ENCODE measurements around the gene ASIC4. TPM values are rescaled to one million over a fixed set of nuclear protein-coding genes. Genes with fewer than 3 reads are reported as not detected.

ASIC4 gene
- total and polyA plus RNA-seq, 9 of the 15 experiments (the other 6 are each of a cell fraction or from before 2014, with no cell fraction given), result 0.07 to 19.2 (median 4.8) TPM

DNA sequence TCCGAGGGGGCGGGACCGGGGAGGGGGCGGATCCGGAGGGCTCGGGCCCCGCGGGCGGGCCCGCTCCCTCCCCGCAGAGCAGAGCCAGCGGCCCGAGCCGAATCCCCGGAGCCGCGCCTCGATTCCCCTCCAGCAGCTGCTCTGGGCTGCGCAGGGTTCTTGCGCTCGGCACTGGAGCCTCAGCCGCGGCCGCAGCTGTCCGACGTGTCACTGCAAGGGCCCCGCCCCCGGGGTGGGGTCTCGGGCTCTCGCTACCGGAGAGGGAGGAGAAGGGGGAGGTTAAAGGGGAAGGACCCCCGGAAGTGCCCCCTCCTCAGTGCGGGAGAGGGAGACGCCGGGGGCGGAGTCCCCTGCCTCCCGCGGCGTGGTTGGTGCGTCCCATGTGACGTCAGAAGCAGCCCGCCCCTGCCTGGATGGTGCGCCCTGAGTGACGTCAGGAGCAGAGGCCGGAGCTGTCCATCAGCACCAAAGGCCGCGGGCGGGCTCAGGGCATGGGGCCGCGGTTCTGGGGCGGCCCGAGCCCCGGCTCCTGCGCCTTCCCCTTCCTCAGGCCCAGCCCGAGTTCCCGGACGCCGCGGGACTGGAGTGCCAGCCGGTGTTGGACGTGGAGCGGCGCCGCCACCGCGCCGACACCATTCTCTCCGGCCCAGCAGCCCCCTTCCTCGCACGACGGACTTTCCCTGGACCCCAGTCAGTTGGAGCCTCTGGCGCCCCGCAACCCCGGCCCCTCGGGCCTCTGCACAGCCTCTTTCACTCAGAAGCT is 29.5 kb downstream of the ASIC4 start, which contains the start of the genes CHPF and TMEM198 (continued):
- peak; percentile 97 for TF ChIP-seq PRDM10 (IDR thresholded peaks at IDR 0.05; ENCODE audit: partially characterized antibody)
- TF ChIP-seq ZNF436 (CRISPR knock-in tag; IDR thresholded peaks at IDR 0.05), result no peak
- TF ChIP-seq MAFG (tag; conservative IDR thresholded peaks at IDR 0.05), result no peak
- TF ChIP-seq JUNB (CRISPR knock-in tag; conservative IDR thresholded peaks at IDR 0.05), result no peak
- peak in 1 of 3 experiments; percentile 41 for TF ChIP-seq YY1 (IDR thresholded peaks at IDR 0.05; ENCODE audit: borderline replicate concordance in 1 of 3, control insufficient read depth in 1 of 3, extremely low read depth in 1 of 3, insufficient read depth in 3 of 3, insufficient read length in 1 of 3, insufficient replicate concordance in 2 of 3, low read depth in 1 of 3, low read length in 2 of 3)
- 0 out of 2 replicates have a peak, but pooled peaks have one; percentile 31 for TF ChIP-seq NR2C2 (CRISPR knock-in tag; IDR thresholded peaks at IDR 0.05)
- TF ChIP-seq NR2C2 (tag; IDR thresholded peaks at IDR 0.05), result peak; percentile 92
- no peak for TF ChIP-seq SMAD1 (IDR thresholded peaks at IDR 0.05; ENCODE audit: low read depth, low read length, partially characterized antibody)
- TF ChIP-seq MXI1 (IDR thresholded peaks at IDR 0.05; ENCODE audit: low read depth, low read length), result no peak
- TF ChIP-seq HDGF (IDR thresholded peaks at IDR 0.05), result no peak
- TF ChIP-seq, protein P1, sequence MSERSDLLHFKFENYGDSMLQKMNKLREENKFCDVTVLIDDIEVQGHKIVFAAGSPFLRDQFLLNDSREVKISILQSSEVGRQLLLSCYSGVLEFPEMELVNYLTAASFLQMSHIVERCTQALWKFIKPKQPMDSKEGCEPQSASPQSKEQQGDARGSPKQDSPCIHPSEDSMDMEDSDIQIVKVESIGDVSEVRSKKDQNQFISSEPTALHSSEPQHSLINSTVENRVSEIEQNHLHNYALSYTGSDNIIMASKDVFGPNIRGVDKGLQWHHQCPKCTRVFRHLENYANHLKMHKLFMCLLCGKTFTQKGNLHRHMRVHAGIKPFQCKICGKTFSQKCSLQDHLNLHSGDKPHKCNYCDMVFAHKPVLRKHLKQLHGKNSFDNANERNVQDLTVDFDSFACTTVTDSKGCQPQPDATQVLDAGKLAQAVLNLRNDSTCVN (CRISPR knock-in tag; IDR thresholded peaks at IDR 0.05), result no peak
- no peak for TF ChIP-seq SIX5 (IDR thresholded peaks at IDR 0.05; ENCODE audit: borderline replicate concordance in 1 of 2, insufficient read depth in 1 of 2, low read depth in 1 of 2, low read length in 2 of 2)
- no peak for TF ChIP-seq ZNF77 (CRISPR knock-in tag; IDR thresholded peaks at IDR 0.05)
- peak; percentile 70; the same call in 1 of the 2 replicates for TF ChIP-seq E2F1 (CRISPR knock-in tag; IDR thresholded peaks at IDR 0.05)
- no peak for TF ChIP-seq PCBP2 (IDR thresholded peaks at IDR 0.05; ENCODE audit: low read depth, low read length, poor library complexity, severe bottlenecking)
- TF ChIP-seq, protein P2, sequence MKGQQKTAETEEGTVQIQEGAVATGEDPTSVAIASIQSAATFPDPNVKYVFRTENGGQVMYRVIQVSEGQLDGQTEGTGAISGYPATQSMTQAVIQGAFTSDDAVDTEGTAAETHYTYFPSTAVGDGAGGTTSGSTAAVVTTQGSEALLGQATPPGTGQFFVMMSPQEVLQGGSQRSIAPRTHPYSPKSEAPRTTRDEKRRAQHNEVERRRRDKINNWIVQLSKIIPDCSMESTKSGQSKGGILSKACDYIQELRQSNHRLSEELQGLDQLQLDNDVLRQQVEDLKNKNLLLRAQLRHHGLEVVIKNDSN (CRISPR knock-in tag; IDR thresholded peaks at IDR 0.05), result no peak
- no peak for TF ChIP-seq STAG1 (CRISPR knock-in tag; IDR thresholded peaks at IDR 0.05; ENCODE audit: borderline replicate concordance)
- no peak for TF ChIP-seq ZNF668 (CRISPR knock-in tag; IDR thresholded peaks at IDR 0.05)
- TF ChIP-seq SIRT6 (IDR thresholded peaks at IDR 0.05; ENCODE audit: low read depth, low read length), result no peak
- no peak for TF ChIP-seq MYNN (IDR thresholded peaks at IDR 0.05)
- no peak for TF ChIP-seq MYNN (CRISPR knock-in tag; IDR thresholded peaks at IDR 0.05)

All from K562 (cell line).